NK-92 (cell line): Measurements from ENCODE around the gene NUDT16L1.

Experiments
- DNase-seq: peaks from one replicate; lab custom pipeline; 2025; ENCODE audit not compliant: unreplicated experiment; lab: John Stamatoyannopoulos, UW

Gene NUDT16L1

GRCh38 chr16:4682084-4682591 is 11.2 kb upstream of the NUDT16L1 start:
- DNase-seq: no peak

GRCh38 chr16:4682616-4683254 is 10.6 kb upstream of the NUDT16L1 start:
- DNase-seq: no peak

GRCh38 chr16:4683255-4684057 is 9.9 kb upstream of the NUDT16L1 start:
- DNase-seq: no peak

GRCh38 chr16:4684058-4684715 is 9.2 kb upstream of the NUDT16L1 start:
- no peak for DNase-seq

- DNase-seq: no peak
Measured at GRCh38 chr16:4684763-4685162, 8.6 kb upstream of the NUDT16L1 start.

GRCh38 chr16:4685292-4685691 is 8.1 kb upstream of the NUDT16L1 start:
- DNase-seq: no peak

- DNase-seq: no peak
Measured at GRCh38 chr16:4685776-4686496, 7.4 kb upstream of the NUDT16L1 start.

GRCh38 chr16:4686497-4687210 is 6.7 kb upstream of the NUDT16L1 start:
- DNase-seq: no peak

- DNase-seq: no peak
Measured at GRCh38 chr16:4687416-4687815, 5.9 kb upstream of the NUDT16L1 start.

- no peak for DNase-seq
Measured at GRCh38 chr16:4687946-4688673, 5.3 kb upstream of the NUDT16L1 start.

GRCh38 chr16:4688674-4689045 is 4.7 kb upstream of the NUDT16L1 start:
- no peak for DNase-seq

GRCh38 chr16:4689091-4689671 is 4.2 kb upstream of the NUDT16L1 start:
- no peak for DNase-seq

GRCh38 chr16:4689864-4690704 is 3.3 kb upstream of the NUDT16L1 start:
- DNase-seq: no peak

- DNase-seq: no peak
Measured at GRCh38 chr16:4690946-4691665, 2.3 kb upstream of the NUDT16L1 start.

GRCh38 chr16:4691666-4692412 is 1.5 kb upstream of the NUDT16L1 start:
- no peak for DNase-seq

GRCh38 chr16:4692460-4693295 is 684 bp upstream of the NUDT16L1 start:
- no peak for DNase-seq
